H1 (cell line): ENCODE results near the gene UBQLN1. TPM values are rescaled to one million over a fixed set of nuclear protein-coding genes. Genes with fewer than 3 reads are reported as not detected.

Experiments
- CHD7 ChIP-seq: fragments of 300-600 bp; sonication (generic); IDR thresholded peaks from 2 replicates; pipeline ENCODE4 v1.7.1; 2012; ENCODE audit warnings: low read length, moderate library complexity, mild to moderate bottlenecking, inconsistent platforms; ENCODE audit not compliant: insufficient replicate concordance
- polyA plus RNA-seq, 7 experiments: library from polyadenylated mRNA; depleted of rRNA in 3 of 7; stranded (reverse) in 5 of 7; unstranded in 2 of 7; fragments of >200 nt in 5 of 7; fragments of 200-250 nt in 2 of 7; gene quantifications; 1 replicate in 5 of 7; 2 replicates in 1 of 7; 4 replicates in 1 of 7; pipeline versions ENCODE4 v1.2.1 to v1.2.3, GENCODE V29; 2011 to 2013; ENCODE audit warnings: missing spikeins in 2 of 7, mixed read lengths in 2 of 7
- total RNA-seq: library from RNA; stranded (reverse); fragmentation: NEBNext Ultra II Directional; extraction: Animal tissue kit (Norgen Biotek cat#: 25700); gene quantifications from 2 replicates; pipeline ENCODE4 v1.2.1, GENCODE V29; 2021

UBQLN1 gene
- total and polyA plus RNA-seq, 2 of the 8 experiments (the other 6 are each of a cell fraction or from before 2014, with no cell fraction given) = 62.4 to 105 TPM

GRCh38 chr9:83677596-83677995 is 30.2 kb downstream of the UBQLN1 start (continued):
- TF ChIP-seq CHD7 = no peak
